ENCODE results near the gene DAPK3.
A peak's percentile ranks its signal among the peaks of the same experiment; 100 is the strongest.
"Not testable (repeated sequence)": the region's sequence is repeated elsewhere in the genome, so short reads cannot be mapped to it uniquely, and the experiment has no call there.

DAPK3 gene

GRCh38 chr19:3970808-3971598 is at the start of gene DAPK3:
DAPK3 (minus strand) TSS chr19:3971099; CDS start chr19:3969735, 1,364 bp downstream.
- DNase-seq = peak; percentile 98

DNA sequence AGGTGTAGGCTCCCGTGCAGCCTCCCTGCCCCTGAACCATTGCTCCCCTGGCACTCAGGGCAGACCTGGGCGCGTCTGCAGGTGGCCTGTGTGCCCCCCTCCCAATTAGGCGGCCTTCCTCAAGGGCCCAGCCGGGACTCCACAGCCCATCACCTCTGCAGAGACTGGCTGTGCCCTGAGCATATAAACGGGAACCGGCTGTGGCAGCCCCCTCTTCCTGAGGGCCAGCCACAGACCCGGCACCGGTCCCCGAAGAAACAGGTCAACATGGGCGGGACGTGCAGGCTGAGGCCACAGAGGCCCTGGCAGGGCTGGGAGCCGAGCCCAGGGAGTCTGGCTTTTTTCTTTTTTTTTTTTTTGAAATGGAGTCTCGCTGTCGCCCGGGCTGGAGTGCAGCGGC is 48.7 kb upstream of the DAPK3 start:
- no peak for DNase-seq

- DNase-seq = no peak
Observed at GRCh38 chr19:4018775-4019504, 48.0 kb upstream of the DAPK3 start.

DNA sequence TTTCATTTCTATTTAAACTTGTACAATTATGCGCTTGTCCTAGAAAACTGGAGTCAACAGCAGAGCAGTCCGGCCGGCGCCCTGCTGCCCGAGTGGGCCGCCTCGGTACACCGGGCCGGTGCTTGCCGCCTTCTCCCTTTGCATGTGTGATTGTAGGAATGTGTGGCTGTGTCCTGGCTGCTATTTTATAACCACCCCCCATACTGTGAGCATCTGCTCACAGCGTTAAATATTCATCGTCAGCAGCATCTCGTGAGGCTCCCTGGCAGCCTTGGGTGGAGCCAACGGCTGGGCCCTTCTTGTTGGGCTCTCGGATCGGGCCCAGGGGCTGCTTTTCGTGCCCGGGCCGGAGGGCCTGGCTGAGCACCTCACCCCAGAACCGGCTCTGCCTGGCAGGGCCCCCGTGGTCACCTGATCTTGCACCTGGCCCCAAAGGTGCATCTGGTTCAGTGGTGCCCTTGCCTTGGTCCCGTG is 47.3 kb upstream of the DAPK3 start:
- no peak for DNase-seq

DNA sequence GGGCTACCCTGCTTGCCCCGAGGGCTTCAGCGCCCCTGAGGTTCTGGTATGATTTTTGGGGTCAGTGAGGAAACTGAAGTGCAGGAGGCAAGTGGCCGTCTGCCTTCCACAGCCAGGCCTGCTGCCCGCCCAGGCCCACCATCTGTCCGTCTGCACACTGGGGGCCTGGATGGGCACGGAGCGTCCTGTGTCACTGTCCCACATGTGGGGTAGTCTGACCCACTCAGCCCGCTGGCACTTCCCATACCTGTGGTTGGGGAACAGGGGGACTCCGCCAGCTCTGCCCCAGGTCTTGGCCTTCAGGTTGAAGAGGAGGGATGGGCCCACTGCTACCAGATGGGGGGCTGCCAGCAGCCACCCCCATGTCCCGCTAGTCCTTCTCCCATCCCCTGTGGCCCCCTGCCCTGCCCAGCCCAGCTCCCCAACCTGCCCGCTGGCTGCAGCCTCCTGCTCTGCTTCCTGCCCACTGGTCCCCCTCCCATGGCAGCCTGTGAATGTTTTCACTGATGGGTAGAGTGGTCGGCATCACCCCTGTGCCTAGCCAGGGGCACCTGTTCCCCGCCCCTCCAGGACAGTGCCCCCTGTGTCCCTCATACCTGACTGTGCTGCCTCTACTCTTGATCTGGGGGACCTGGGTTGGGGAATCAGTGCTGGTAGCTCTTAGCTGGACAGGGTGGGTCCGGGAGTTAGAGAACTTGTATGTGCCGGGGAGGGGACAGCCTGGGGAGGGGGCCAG is 46.2 kb upstream of the DAPK3 start:
- no peak for DNase-seq

- DNase-seq = no peak
Observed at GRCh38 chr19:4016486-4016885, 45.6 kb upstream of the DAPK3 start.

GRCh38 chr19:4015705-4016402 is 45.0 kb upstream of the DAPK3 start:
- no peak for DNase-seq

DNA sequence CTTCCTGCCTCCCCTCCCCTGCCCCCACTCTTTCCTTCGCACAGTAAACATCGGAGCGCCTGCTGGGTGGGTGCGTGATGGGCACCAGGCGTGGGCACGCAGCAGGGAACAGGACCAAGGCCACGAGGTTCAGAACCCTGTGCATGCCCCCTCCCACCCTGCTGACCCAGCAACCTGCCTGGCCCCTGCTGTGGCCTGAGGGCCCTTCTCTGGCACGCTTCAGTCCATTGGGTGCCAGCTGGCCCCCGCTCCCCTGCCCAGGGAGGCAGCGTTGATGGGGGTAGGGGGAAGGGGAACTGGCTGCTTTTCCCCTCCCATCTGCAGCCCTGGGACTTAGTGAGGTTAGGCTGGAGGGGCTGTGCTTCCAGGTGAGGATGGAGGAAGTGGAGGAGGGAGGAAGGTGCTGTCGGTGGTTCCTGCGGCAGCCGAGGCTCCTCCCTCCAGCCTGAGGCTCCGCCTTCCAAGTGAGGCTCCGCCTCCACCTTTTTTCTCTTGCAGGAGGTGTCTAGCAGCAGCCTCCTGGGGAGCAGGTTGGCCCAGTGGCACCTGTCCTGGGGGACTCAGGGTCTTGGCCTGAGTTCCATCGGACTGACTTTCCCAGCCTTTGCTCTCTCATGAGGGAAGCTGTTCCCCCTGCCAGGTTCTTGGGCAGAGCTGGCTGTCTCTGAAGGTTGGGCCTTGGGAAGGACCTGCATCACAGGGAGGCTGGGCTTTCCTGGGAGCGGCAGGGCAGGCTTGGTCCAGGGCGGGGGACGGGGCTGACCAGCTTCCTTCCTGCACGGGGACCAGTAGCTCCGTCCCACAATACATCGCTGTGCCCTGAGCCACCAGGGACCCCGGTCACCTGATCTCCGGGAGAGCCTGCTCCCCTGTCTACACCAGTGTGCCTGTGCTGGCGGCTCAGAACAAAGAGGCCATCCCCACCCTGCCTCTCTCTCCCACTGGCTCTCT is 43.9 kb upstream of the DAPK3 start:
- DNase-seq = no peak

DNA sequence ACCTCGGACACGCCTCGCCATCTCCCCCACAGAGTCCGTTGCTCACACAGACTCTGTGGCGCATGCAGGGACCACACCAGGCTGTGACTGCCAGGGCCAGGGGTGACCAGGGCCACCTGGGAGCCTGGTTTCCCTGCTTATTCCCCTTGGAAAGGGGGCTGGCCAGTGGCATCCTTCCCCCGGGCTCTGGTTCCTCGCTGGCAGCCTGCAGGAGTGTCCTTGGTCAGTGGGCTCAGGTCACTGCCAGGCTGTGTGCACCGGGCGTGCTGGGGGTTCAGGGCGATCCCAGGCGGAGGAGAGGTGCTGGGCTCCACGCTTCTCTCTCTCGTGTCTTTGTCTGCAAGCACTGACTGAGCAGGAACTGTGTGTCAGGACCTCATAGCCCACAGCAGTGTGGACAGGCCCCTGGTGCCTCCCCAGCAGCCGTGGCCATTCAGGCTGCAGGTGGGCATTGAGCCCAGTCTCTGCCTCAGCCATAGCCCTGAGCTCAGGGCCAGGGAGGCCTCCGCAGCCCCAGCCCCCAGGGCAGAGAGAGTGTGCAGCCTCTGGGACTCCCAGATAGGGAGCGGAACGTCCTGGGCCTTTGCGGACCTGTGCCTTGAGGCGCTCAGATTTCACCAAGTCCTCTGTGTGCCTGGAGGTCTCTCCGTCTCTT is 43.1 kb upstream of the DAPK3 start:
- no peak for DNase-seq

GRCh38 chr19:4012975-4013634 is 42.2 kb upstream of the DAPK3 start:
- no peak for DNase-seq

- DNase-seq = no peak
Observed at GRCh38 chr19:4012092-4012974, 41.4 kb upstream of the DAPK3 start.

GRCh38 chr19:4011430-4011829 is 40.5 kb upstream of the DAPK3 start:
- DNase-seq = not testable (repeated sequence)

DNA sequence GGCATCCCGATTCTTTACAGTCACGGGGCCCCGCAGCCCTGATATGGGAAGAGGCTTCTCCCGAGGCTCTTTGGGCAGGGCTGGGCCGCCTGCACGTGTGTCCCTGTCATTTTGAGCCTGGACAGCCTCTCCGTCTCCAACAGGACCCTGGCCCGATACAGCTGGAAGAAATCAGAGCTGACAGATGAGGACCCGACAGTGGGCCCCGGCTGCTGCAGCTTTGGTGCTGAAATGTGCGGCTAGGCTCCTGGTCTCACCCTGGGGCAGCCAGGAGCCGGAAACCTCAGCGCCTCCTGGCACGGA is 39.9 kb upstream of the DAPK3 start:
- DNase-seq = no peak

DNA sequence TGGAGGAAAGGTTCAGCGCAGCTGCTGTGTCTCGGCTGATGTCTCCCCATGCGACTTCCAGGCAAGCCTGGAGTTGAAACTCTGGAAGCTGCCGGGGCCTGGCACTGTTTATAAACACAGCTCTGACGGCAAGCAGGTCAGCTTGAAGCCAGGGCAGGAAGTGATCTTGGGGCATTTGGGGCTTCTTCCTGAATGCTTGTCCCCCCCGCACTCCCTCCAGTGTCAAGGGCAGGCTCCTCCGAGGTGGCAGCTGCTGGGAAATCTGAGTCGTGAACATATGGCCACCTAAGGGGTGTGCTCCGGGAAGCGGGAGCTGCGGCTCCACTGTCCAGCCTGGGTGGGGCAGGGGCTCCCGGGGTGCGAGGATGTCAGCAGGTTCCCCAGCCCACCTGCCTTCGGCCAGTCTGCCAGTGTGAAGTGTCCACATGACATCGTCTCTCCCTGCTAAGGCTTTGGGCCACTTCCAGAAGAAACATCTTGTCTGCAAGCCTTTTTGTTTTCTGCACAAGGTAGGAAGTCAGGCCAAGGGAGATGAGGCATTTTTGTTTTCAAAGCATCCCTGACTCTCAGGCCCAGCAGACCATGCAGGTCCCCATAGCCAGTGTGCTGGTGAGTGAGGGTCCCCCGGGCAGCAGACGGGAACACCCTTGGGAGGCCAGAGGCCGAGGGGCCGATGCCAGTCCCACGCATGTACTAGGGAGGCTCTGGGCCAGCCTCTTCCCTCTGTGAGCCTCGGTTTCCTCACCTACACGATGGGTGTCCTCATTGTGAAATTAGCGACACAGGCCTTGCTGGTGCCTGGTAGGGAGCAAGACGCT is 39.3 kb upstream of the DAPK3 start:
- DNase-seq = no peak

DNA sequence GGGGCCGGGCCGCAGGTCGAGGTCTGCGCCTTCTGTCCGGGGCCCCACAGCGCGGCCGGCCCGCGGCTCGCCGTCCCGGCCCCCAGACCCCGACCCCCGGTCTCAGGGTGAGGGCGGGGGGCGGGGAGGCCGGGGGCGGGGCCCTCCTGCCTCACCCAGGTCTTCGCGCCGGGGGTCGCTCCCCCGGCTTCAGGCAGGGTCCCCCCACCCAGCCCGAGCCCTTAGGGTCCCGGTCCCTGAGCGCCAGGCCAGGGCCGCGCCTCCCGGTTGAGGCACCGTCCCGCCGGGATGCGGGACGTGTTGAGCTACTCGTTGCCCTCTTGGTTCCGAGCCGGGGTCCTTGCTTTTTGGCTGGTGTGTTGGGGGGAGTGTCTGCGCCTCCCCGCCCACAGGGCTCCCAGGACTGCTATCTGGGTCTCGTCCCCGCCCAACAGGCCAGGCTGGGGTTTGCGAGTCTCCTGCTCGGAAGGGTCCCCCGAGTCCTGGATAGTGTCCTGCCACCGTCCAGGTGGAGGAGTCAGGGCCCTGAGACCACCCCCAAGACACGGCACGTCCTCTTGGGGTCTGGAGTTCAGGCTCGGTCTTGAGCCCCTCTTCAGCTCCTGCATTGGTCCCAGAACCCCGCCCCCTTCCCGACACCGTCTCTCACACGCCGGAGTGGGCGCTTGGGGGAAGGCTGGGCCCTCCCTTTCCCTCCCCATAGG is 37.1 kb upstream of the DAPK3 start:
- no peak for DNase-seq

DNA sequence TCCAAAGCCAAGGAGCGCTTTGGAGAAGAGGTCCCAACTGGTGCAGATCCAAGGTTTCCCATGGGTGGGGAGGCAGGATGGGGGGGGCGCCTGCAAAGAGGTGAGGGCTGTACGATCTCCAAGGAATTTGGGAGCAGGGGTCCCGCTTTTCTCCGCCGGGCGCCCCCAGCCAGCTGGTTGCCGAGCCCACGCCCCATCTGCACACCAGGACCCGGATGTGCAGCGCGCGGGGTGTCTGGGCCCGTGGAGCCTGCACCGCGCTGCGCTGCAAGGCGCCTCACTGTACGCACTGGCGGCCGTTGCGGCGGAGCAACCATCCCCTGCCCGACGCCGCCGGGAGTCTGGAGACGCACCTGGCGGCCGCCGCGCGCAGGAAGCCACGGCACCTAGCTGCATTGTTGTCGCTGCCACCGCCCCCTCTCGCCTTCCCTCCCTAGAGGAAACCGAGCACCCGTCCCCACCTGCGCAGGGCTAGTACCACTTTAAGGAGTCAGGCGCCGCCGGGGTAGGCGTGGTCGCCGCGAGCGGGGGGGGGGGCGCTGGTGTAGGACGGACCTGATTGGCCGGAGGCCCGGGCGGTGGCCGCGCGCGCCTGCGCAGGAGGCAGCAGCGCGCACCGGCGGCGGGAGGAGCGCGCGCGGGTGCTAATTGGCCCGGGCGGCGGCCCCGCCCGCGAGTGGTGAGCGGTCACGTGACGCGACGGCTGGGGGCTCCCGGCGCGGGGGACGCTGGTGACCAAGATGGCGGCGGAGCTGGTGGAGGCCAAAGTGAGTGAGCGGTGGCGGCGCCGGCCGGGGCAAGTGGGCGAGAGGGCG is 36.3 kb upstream of the DAPK3 start, which contains the start of gene PIAS4:
Gene PIAS4, plus strand, starts transcription at position 716 of the 815 bp plus-strand sequence. Its CDS starts 25 bp downstream, at position 741.
- DNase-seq = peak; percentile 95

- DNase-seq = not testable (repeated sequence)
Observed at GRCh38 chr19:4005436-4005835, 34.5 kb upstream of the DAPK3 start.

Measured in fibroblast of skin of right biceps (primary cell).